DOHH2 (cell line): ENCODE measurements around the gene PKD1.

Source experiments
- H3F3A ChIP-seq: fragments of 200-600 bp; sonication (generic), shearing (Covaris generic); 2 replicates; pipeline ENCODE4 v1.6.0; 2016; ENCODE audit warnings: antibody characterized with exemption, mild to moderate bottlenecking; ENCODE audit not compliant: control insufficient read depth, insufficient read depth
- H3K27ac ChIP-seq: fragments of 200-600 bp; sonication (generic); 2 replicates; pipeline ENCODE4 v1.5.1; 2014; ENCODE audit warnings: low read depth, mild to moderate bottlenecking, low read length, moderate library complexity
- H3K27me3 ChIP-seq: fragments of 200-600 bp; sonication (generic); 2 replicates; pipeline ENCODE4 v1.6.1; 2014; ENCODE audit warnings: mild to moderate bottlenecking, low read length, mixed read lengths; ENCODE audit not compliant: control insufficient read depth
- H3K36me3 ChIP-seq: fragments of 200-600 bp; sonication (generic); 2 replicates; pipeline ENCODE4 v1.6.1; 2014; ENCODE audit warnings: mild to moderate bottlenecking, low read length, moderate library complexity, mixed read lengths; ENCODE audit not compliant: control insufficient read depth
- H3K4me1 ChIP-seq: fragments of 200-600 bp; sonication (generic); 2 replicates; pipeline ENCODE4 v1.6.1; 2014; ENCODE audit warnings: mild to moderate bottlenecking, low read length, mixed read lengths; ENCODE audit not compliant: control insufficient read depth
- H3K4me2 ChIP-seq: fragments of 200-600 bp; sonication (generic); 2 replicates; pipeline ENCODE4 v1.6.0; 2014; ENCODE audit warnings: mild to moderate bottlenecking, low read length, moderate library complexity
- H3K4me3 ChIP-seq: fragments of 200-600 bp; sonication (generic); 2 replicates; pipeline ENCODE4 v1.5.1; 2014; ENCODE audit warnings: mild to moderate bottlenecking, low read length, mixed read lengths
- H3K79me2 ChIP-seq: fragments of 200-600 bp; sonication (generic); 2 replicates; pipeline ENCODE4 v1.6.1; 2014; ENCODE audit warnings: mild to moderate bottlenecking, low read length, mixed read lengths; ENCODE audit not compliant: control insufficient read depth
- H3K9me2 ChIP-seq: fragments of 200-600 bp; sonication (generic); replicated peaks from 2 replicates; pipeline ENCODE4 v1.6.1; 2014; ENCODE audit warnings: mild to moderate bottlenecking, low read length, mixed read lengths; ENCODE audit not compliant: control insufficient read depth
- H3K9me3 ChIP-seq: fragments of 200-600 bp; sonication (generic); 2 replicates; pipeline ENCODE4 v1.6.1; 2014; ENCODE audit warnings: antibody characterized with exemption, low read length, mixed read lengths; ENCODE audit not compliant: control insufficient read depth, insufficient read depth
- H4K20me1 ChIP-seq: fragments of 200-600 bp; sonication (generic); 2 replicates; pipeline ENCODE4 v1.6.0; 2014; ENCODE audit warnings: low read depth, mild to moderate bottlenecking, antibody characterized with exemption, low read length, moderate library complexity; ENCODE audit not compliant: control insufficient read depth, insufficient read depth
- CTCF ChIP-seq: fragments of 200-600 bp; sonication (generic); IDR thresholded peaks from one replicate; pipeline ENCODE4 v1.5.1; 2014; ENCODE audit warnings: antibody characterized with exemption, mild to moderate bottlenecking, low read depth, low read length; ENCODE audit not compliant: poor library complexity, severe bottlenecking
- EZH2phosphoT487 ChIP-seq: fragments of 200-600 bp; sonication (generic); IDR thresholded peaks from 2 replicates; pipeline ENCODE4 v1.6.1; 2017; ENCODE audit warnings: borderline replicate concordance, mild to moderate bottlenecking, antibody characterized with exemption, low read length, moderate library complexity, mixed read lengths

Gene PKD1

DNA sequence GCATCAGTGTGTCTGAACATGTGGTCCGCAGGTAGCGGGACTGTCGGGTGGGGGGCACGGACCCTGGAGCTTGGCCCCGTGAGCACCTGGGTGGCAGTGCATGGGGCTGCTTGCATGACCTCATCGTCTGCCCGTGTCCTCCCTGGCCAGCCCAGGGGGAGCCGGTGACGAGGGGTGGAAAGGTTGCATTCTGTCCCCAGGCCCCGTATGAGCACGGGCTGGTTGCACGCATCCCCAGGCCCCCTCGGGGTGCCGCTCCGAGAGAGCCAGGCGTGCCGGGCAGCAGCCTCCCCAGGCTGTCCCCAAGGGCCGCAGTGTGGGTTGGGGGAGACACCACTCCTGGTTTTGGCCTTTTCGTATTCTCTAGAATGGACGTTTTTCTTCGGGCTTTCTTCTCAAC is 58.0 kb downstream of the PKD1 start:
- H3K9me3 ChIP-seq: no peaks in the 10 kb centered on the region
- no peaks in the 10 kb centered on the region for H3K4me1 ChIP-seq
- no peak overlapping the region for H3K4me3 ChIP-seq
- no peaks in the 10 kb centered on the region for H3K79me2 ChIP-seq
- TF ChIP-seq EZH2phosphoT487 (no peak), CTCF (no peak)
- no peaks in the 10 kb centered on the region for H3K27me3 ChIP-seq
- no peak overlapping the region for H3K27ac ChIP-seq
- H4K20me1 ChIP-seq: no peaks in the 10 kb centered on the region
- no peaks in the 10 kb centered on the region for H3F3A ChIP-seq
- H3K9me2 ChIP-seq: no peaks in the 10 kb centered on the region
- H3K4me2 ChIP-seq: no peak overlapping the region
- H3K36me3 ChIP-seq: peaks cover 3% of the 10 kb centered on the region; the same call in 1 of the 2 replicates

DNA sequence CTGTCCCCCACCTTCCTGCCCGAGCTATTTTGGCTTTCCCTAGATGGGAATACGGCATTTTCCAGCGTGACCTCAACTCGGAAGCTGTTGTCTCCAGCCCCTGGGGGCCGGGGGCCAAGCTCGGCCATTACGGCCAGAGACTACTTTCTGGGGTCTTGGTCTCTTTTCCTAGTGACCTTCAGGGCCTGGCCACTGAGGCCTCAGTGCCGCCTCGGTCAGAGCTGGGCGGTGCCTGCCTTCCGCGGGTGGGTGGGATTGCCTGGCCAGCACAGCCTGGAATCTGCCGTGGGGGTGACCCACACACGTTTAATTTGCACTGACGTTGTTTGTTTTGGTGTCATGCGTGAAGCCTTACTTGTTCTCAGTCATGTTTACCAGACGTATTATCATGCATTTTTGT is 58.7 kb downstream of the PKD1 start:
- H3K27me3 ChIP-seq: no peaks in the 10 kb centered on the region
- no peaks in the 10 kb centered on the region; the same call in 1 of the 2 replicates for H3K36me3 ChIP-seq
- TF ChIP-seq CTCF (no peak), EZH2phosphoT487 (no peak)

DNA sequence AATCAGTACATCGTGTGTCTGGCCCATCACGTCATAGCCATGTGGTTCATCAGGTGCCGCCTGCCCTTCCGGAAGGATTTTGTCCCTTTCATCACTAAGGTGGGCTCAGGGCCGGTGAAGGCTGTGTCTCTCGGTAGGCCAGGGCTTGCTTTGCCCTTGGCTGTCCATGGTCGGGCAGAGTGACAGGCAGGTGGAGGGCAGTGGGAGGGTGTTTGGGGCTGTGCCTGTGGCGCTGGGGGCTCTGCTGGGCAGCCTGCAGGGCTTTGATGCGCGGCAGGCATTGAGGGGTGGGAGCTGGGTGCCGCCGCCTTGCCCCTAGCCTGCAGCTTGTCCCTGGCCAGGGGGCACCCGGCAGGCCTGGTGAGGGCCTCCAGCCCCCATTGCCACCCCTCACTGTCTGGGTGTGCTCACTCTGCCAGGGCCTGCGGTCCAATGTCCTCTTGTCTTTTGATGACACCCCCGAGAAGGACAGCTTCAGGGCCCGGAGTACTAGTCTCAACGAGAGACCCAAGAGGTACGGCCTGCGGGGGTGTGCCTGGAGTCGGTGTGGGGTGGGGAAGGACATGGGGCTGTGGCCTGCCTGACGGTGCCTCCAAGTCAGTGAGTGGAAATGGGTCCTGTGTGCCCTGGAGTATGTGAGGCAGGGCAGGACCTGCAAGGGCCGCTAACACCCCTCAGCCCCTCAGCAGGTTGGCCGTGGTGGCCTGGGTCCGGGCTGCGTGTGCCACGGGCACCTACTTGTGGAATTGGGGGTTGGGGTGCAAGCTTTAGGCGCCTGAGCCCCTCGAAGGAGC is 59.4 kb downstream of the PKD1 start:
- H3K27me3 ChIP-seq: no peaks in the 10 kb centered on the region
- no peaks in the 10 kb centered on the region for H3K9me3 ChIP-seq
- no peaks in the 10 kb centered on the region for H3F3A ChIP-seq
- no peaks in the 10 kb centered on the region for H3K9me2 ChIP-seq
- H3K79me2 ChIP-seq: no peaks in the 10 kb centered on the region
- H3K4me1 ChIP-seq: no peaks in the 10 kb centered on the region
- no peak for TF ChIP-seq CTCF
- no peak for TF ChIP-seq EZH2phosphoT487
- no peaks in the 10 kb centered on the region; the same call in 1 of the 2 replicates for H3K36me3 ChIP-seq
- no peaks in the 10 kb centered on the region for H4K20me1 ChIP-seq
- no peak overlapping the region for H3K27ac ChIP-seq
- no peak overlapping the region for H3K4me3 ChIP-seq
- no peak overlapping the region for H3K4me2 ChIP-seq

More for the DNA sequence above, 58.7 kb downstream of the PKD1 start:
- H3K27ac ChIP-seq: no peak overlapping the region
- no peak overlapping the region for H3K4me2 ChIP-seq
- H3K9me2 ChIP-seq: no peaks in the 10 kb centered on the region
- no peaks in the 10 kb centered on the region for H3K4me1 ChIP-seq
- H4K20me1 ChIP-seq: no peaks in the 10 kb centered on the region
- H3F3A ChIP-seq: no peaks in the 10 kb centered on the region
- H3K79me2 ChIP-seq: no peaks in the 10 kb centered on the region
- no peaks in the 10 kb centered on the region for H3K9me3 ChIP-seq
- no peak overlapping the region for H3K4me3 ChIP-seq
